NCI-H524 treated with DMSO at 0.1 percent for 48 hours (cell line): ENCODE data around the gene CLNK.

Source experiments
- DNase-seq: peaks from one replicate; lab custom pipeline; 2025; lab: John Stamatoyannopoulos, UW

CLNK gene

GRCh38 chr4:10684631-10685030 lies at the start of gene CLNK:
TSS of gene CLNK (minus strand) at chr4:10684768. CDS start at chr4:10667869, 16,899 bp downstream.
- no peak for DNase-seq

GRCh38 chr4:10733481-10734062 lies 49.0 kb upstream of the CLNK start:
- DNase-seq = peak; percentile 17

DNA sequence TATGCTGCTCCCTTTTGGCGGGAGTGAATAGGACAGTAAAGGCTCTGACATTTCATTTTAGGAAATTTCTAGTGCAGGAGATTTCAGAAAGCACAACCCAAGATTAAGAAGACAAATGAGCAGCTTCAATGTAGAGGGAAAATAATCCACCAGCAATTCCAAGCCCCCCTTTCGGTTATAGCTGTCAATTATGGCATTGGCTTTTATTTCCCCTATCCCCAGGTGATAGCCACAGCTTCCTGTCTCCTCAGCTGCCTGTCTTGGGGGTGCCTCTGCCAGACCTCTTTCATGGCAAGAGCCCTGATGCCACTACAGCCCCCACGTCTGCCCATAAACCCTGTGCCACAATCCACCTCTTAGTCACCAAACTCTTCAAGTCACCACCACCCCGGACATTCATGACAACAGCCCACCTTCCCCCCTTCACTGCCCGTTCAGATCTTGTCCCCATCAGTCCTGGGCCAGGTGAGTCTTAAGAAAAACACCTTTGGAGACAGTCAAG lies 48.4 kb upstream of the CLNK start:
- DNase-seq = no peak

- DNase-seq = no peak
These were observed 47.8 kb upstream of the CLNK start for GRCh38 chr4:10732235-10732913.

DNA sequence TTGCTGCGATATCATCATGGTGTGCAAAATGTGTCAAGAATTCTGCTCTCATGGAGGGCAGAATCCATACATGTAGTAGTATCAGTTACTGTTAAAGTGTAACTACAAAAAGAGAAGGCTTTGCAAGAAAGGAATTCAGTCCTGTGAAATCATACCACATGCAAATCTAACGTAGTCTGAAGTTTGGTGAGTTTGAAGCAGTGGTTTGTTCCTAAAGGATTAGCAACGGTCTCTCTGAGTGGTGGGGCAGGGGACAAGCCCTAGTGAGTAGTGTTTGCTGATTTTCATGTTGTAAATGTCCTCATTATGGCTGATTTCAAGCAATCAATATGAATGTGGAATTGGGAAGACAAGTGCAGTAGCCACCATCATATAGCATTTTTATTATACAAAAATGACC lies 47.1 kb upstream of the CLNK start:
- DNase-seq = no peak

DNA sequence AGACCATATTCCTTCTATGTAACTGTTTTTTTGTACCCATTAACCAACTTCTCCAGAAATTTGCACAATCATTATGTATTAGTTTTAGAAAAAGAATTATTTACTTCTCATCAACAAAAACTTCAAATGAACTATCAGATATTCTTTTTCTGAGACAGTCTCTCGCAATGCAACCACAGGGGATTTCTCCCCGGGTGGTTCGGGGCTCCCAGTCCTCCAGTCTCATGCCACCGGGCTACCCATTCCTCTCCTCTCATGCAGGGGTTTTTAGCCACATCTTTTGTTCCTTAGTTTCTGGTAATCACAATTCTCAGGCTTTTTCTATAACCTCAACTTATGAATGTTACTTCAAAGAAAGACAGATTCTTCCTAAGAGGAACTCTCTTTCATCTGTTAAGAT lies 46.6 kb upstream of the CLNK start:
- DNase-seq = no peak

- no peak for DNase-seq
These were observed 46.0 kb upstream of the CLNK start for GRCh38 chr4:10730590-10730989.

DNA sequence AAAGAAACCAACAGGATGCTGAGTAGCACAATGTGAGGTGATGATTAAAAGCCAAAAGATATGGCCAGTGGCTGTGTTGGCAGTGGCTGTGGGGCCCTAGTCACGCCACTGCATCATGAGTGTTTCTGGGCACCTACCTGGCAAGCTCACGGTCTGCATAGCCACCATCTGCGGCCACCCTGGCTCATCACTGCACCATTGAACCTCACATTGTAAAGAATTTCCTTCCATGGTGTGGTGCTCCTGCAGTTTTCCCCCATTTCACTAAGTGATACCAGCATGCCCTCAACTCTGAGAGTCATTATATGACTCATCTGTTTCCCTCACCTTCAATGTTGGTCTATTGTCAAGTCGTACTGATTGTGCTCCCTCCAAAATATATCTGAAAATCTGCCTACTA lies 45.5 kb upstream of the CLNK start:
- no peak for DNase-seq

DNA sequence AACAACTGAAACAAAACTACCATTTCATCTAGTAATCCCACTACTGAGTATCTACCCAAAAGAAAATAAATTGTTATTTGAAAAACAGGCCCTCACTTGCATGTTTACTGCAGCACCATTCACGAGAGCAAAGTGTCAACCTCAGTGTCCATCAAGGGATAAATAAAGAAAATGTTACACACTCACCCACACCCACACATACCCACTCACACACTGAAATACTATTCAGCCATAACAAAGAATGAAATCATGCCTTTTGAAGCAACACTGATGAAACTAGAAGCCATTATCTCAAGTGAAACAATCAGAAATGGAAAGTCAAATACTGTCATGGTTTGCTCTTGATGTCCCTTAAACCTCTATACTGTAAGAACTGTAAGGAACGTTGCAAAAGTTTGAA lies 44.8 kb upstream of the CLNK start:
- DNase-seq = no peak

GRCh38 chr4:10728016-10728415 lies 43.4 kb upstream of the CLNK start:
- DNase-seq = no peak

DNA sequence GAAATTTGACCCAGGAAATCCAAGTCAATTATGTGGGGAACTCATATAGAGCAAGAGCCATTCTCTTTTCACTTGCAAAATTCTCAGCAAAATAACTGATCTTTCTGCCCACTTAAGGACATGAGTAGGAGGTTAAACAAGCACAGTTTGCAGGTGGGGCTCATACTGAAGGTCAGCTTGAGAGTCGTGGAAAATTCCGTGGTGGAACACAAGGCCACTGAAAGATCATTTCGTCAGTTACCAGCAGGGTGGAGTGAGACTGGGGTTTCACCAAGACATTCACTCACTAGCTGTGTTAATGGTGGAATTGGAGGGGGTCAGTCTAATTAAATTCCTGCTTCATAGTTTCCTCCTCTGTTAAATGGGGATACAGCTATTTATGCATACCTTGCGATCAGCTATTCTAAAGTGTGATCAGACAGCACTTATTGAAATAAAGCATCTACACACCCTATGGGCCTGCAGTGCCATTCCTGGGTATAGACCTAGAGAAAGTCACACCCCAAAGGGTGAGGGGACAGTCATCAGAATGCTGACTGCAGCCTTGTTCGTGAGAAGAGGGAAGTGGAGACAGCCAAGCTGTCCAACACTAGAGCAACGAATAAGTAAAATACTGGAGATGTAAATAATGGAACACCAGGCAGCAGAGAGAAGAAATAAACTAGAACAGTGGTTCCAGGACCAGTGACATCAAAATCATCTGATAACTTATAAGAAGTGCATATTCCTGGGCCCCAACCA lies 42.7 kb upstream of the CLNK start:
- no peak for DNase-seq

DNA sequence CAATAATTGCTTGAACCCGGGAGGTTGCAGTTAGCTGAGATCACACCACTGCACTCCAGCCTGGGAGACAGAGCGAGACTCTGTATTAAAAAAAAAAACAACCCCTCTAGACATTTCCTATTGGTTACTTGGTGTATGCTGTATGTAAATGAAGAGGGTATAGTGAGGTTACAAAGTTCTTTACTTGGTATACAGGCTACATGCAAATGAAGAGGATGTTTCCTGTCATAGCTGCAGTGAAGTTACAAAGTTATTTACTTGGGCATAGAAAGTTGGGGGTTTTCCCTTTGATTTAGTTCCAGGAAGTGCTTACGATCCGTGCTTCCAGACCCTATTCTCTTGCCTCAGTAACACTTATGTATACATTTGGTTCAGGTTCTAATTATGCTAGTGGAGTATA lies 38.4 kb upstream of the CLNK start:
- no peak for DNase-seq

DNA sequence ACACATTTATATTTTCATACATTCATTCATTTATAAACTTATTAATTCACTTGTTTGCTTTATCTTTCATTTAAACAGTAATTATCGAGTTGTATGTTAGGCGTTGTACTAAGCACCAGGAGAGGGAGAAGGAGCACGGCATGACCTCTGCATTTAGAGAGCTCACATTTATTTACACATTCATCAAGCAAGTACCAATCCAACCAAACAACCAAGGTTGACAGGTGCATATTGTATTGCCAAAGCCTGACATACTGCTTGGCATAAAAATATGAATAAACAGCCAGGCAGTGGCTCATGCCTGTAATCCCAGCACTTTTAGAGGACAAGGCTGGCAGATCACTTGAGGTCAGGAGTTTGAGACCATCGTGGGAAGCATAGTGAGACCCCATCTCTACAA lies 37.0 kb upstream of the CLNK start:
- DNase-seq = no peak

GRCh38 chr4:10716163-10716562 lies 31.6 kb upstream of the CLNK start:
- DNase-seq = no peak

DNA sequence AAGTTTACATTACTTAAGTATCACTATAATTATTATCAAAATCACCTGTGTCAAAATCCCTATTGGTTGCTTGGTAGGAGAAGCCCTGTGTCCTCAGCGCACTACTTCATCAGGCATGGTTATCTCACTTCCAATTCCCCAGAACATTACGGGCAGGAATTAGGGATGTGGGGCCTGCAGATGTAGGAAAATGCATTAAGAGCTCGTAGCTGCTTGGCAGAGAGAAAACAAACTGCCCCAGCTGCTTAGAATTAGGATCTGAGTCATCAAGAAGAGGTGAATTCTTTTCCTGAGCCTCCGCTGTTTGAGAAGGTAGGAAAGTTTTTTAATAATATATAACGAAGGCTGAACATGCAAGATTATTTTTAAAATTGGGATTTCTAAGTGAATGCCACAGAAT lies 31.1 kb upstream of the CLNK start:
- DNase-seq = no peak

DNA sequence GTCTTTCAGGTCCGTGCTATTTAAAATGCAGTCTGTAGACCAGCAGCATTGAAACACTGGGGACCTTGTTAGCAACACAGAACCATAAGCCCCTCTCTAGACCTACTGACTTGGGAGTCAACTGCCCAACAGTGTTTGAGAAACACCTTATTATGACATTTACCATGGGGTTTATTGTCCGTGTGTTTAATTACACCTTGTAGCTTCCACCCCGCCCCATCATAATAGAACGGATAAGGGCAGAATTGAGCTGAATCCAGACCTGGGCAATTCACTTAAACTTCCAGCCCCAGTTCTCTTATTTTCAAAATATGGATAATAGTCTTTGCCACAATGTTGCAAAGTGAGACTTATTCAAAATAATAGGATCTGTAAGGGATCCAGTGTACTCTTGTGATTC lies 30.6 kb upstream of the CLNK start:
- DNase-seq = no peak

- DNase-seq = no peak
These were observed 29.0 kb upstream of the CLNK start for GRCh38 chr4:10713591-10713990.

- DNase-seq = no peak
These were observed 21.7 kb upstream of the CLNK start for GRCh38 chr4:10706236-10706635.

DNA sequence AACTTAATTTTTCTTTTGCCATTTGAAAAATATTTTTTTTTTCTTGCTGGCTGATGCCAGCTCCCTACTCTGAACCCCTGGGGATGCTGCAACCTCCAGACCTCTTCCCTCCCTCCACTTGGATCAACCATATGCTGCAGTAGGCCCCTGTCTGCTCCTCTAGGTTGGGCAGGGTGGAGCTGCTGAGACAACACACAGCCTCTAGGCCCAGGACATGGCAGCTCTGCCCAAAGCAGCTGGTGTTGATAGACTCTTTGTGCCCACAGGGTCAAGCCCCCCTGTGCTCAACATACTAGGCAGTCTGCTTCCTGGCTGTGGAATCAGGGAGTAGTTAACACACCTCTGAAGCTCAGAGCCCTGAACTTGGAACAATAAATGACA lies 19.9 kb upstream of the CLNK start:
- no peak for DNase-seq

DNA sequence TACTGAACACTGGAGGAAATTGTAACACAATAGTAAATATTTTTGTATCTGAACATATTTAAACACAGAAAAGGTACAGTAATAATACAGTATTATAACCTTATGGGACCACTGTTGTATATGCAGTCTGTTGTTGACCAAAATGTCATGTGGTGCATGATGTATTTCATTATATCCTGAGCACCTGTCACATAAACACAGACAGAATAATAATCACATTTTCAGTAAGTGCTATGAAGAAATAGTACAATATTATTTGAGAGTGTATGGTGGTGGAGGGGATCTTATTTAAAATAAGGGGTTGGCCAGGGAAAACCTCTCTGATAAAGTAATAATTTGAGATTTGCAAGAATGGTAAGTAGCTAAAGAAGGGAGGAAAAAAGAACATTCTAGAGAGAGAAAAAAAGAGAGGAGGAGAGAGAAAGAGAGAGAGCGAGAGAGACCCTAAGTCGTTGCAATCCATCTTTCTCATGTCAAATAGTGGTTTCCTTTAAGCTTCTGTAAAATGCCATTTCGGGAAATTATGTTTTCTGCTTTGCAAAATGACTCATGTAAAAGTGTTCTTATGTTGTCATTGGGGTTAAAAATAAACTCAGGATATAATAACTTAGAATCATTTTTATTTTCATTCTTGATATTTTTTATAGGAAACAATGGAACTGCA lies 19.3 kb upstream of the CLNK start:
- no peak for DNase-seq

DNA sequence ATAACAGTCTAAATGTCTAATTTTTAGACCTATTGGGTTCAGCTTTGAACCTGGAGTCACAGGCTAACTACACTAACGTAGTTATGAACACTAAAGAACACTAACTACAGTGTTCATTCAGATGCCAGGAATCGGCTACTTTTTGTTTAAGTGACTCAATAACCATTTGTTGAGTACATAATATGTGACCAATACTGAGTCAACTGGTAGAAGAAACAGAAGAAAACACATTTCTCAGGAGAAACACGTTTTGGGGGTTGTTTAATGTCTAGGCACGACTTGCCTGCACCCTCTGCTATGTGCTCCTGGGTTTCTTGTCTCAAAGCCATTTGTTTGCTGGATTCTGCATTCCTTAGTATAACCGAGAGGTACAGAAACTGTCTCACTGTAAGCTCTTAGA lies 18.6 kb upstream of the CLNK start:
- no peak for DNase-seq

DNA sequence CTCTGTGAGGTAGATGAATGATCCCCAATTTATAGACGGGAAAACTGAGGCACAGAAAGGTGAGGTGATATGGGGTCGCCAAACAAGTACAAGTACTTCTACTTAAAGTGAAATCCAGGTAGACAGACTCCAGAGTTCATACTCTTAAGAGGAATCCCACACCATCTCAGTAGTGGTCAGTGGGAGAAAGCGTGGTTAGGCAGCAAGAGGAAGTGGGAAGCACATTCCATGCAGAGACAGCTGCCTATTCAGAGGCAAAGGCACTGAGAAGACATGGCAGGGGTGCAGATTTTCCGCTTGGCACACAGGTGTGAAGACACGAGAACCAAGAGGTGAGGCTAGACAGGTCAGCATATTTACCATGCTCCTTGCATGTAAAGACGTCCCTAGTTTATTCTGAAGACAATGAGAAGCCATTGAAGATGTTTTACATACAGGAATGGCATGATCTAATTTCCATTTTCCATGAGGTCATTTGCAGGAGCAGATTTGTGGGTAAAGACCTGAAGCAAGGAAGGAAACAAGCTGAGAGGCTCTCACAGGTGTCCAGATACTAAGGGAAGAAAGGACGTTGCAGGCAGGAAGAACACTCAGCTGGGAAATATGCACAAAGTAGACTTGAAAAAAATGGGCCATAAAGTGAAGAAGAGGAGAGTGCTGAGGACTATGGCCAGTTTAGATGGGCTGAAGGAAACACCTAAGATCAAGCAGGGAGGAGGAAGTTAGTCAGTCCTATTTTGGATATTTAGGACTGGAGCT lies 17.3 kb upstream of the CLNK start:
- no peak for DNase-seq
